PFSK-1 (cell line): ENCODE results near the gene TSPAN13.

ENCODE experiments used
- FOXP2 ChIP-seq: optimal IDR thresholded peaks from 2 replicates; pipeline ENCODE3; 2011; ENCODE audit warnings: borderline replicate concordance, control low read depth, inconsistent platforms; ENCODE audit not compliant: insufficient read depth; ENCODE audit errors: extremely low read length, extremely low read depth
- POLR2AphosphoS5 ChIP-seq: IDR thresholded peaks from 2 replicates; pipeline ENCODE4 v1.6.1; 2012; ENCODE audit warnings: low read depth, mild to moderate bottlenecking, control low read depth, low read length, moderate library complexity
- REST ChIP-seq, 2 experiments: IDR thresholded peaks; 2 replicates each; pipeline versions ENCODE4 v1.6.1 to v1.8.0; 2011 to 2012; ENCODE audit warnings: low read depth in 2 of 2, low read length in 2 of 2, control low read depth in 1 of 2, inconsistent platforms in 1 of 2, mild to moderate bottlenecking in 1 of 2, moderate library complexity in 1 of 2; ENCODE audit not compliant: insufficient read depth in 1 of 2
- SIN3A ChIP-seq: IDR thresholded peaks from 2 replicates; pipeline ENCODE4 v1.6.1; 2012; ENCODE audit warnings: mild to moderate bottlenecking, low read length, moderate library complexity, borderline replicate concordance; ENCODE audit not compliant: insufficient read depth
- TAF1 ChIP-seq: IDR thresholded peaks from 2 replicates; pipeline ENCODE4 v1.6.1; 2012; ENCODE audit warnings: low read length, control low read depth, borderline replicate concordance; ENCODE audit not compliant: insufficient read depth

DNA sequence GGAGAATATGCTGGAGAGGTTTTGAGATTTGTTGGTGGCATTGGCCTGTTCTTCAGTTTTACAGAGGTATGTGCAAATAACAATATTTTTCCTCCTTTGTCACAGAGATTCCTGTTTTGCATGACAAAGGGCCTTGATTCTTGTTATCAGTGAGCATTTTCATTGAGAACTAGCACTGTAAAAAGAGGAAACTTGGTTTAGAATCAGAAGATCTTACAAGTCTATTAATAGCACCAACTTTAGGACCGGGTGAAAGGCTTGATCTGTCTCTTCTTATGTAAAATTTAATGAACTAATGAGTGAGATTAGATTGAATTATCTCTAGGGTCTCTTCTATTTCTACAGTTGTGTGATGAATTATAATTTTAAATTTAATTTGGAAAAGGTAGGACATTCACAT lies 25.5 kb downstream of the TSPAN13 start:
- TF ChIP-seq POLR2AphosphoS5 (no peak), REST (IDR thresholded peaks at IDR 0.05; ENCODE audit: insufficient read depth in 1 of 2, low read depth in 2 of 2, low read length in 2 of 2) (no peak), TAF1 (no peak), FOXP2 (no peak), SIN3A (no peak)
